GM18519 (cell line): ENCODE measurements around the gene DENND2A.
"Not testable (repeated sequence)": the region's sequence is repeated elsewhere in the genome, so short reads cannot be mapped to it uniquely, and the experiment has no call there.

Source experiments
- ATAC-seq: cut with Tn5 transposase; IDR thresholded peaks from one replicate; pipeline ENCODE4 v1.9.1; 2021; ENCODE audit warnings: mild to moderate bottlenecking, moderate library complexity; ENCODE audit not compliant: unreplicated experiment, low FRiP score

The DENND2A gene

DNA sequence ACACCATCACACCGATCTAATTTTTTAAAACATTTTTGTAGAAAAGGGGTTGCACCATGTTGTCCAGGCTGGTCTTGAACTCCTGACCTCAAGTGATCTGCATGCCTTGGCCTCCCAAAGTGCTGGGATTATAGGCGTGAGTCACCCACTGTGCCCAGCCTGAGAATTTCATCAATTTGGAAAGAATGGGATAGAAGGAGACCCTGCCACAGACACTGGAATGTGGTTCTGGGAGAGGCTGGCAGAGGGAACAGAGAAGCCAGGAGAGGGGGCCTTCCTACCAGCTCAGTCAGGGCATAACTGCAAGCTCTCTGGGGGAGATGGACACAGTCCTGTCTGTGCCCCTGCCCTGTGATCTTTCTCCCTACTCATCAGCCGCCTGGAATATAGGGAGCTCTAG is 119.2 kb downstream of the DENND2A start:
- no peak for ATAC-seq

DNA sequence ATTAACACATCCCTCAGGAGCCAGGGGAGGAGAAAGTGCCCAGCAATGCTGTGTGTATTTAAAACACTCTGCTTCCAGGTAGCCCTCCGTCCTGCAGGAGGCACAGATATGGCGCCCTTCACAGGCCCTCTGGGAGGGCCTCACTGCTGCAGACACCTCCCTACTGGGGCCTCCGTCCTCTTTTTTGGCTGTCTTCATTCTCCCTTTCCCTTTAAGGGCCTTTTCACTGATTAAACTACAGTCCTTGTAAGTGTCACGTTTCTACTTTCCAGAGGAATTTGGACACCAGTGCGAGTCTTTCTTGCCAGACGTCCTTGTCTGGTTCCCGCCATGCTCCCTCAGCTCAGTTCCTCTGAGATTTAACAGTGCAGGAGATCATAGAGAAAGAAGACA is 121.6 kb downstream of the DENND2A start:
- no peak for ATAC-seq

DNA sequence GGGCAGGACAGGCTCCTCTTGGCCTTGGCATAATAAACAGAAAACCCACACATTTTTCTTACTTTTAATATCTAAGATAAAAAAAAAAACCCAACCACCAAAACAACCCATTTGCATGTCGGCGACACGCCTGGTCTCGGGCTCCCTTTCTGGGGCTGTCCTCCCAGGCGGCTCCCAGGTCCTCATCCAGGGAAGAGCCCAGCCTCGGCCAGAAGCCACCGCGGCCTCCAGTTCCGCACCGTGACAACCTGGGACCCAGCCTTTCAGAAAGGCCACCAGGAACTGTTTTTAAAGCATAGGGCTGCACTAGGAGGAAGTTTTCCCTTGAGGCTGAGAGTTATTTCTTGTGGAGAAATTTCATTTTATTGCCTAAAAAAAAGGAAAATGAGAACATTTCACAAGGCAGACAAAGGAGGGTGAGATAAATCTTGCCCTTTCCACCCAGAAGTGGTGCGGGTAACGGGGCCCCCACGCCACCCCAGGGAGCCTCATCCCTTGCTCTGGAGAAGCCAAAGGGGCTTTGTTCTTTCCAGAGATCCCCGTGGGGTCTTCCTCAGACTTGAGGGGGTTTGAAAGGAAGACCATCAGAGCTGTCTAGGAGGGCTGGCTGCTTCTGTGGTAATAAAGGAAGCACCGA is 122.1 kb downstream of the DENND2A start:
- no peak for ATAC-seq

DNA sequence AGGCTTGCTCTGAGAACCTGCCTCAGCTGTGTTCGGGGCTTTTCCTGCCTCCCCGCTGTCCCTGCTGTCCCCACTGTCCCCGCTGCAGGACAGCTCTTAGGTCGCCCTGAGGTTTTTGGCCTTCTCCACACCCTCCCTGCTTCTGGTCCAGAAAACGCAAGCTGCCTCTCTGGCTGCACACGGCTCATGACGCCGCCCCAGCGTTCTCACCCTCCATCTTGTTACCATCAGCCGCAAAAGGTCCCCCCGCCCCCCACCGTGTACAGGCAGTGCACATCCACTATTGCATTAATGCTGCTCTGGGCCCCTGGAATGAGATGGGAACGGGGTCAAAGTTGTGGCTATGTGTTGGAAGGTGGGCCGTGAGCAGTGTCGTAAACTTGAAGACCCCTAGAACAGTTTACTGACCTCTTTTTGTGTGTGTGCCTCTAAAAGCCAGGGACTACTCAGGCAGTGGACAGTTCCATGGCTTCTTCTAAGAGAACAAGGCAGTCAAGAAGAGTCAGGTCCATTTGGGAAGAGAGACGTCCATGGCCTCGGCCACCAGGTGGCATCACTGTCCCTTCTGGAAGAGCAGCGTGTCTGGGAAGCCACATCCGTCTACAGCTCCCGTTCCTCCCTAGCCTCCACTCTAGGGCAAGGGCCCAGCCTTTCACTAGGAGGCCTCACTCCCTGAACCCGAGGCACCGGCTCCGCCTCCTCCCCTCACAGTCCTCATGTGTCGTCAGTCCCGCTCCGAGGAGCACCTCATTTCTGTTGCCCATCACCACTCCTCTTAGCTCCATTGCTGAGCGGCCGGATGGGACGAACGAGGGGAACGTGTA is 122.9 kb downstream of the DENND2A start:
- ATAC-seq: no peak

DNA sequence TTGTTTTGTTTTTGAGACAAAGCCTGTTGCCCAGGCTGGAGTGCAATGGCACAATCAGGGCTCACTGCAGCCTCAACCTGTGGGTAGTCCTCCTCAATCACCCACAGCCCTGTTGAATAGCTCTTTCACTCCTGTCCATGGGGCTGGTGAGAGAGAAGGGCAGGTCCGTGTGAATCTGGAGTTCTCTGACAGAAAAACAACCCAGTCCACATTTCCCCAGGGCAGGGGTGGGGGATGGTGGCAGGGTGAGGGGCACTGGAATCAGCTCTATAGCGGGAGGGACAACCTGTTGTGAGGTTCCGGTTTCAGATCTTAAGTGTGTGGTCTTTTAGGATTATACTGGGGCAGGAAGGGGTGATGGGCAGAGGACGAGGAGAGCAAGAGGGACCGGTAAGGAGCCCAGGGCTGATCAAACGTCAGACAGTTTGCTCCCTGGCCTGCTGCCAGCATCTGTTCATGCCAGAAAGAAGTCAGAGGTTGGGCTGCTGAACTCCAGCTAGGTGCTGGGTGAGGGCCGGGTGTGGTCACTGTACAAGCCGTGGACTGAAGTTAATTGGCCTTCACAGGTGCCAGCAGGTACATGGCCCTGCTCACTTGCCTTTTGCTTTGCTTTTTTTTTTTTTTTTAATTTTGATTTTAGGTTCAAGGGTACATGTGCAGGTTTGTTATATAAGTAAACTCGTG is 128.2 kb downstream of the DENND2A start:
- ATAC-seq: no peak

DNA sequence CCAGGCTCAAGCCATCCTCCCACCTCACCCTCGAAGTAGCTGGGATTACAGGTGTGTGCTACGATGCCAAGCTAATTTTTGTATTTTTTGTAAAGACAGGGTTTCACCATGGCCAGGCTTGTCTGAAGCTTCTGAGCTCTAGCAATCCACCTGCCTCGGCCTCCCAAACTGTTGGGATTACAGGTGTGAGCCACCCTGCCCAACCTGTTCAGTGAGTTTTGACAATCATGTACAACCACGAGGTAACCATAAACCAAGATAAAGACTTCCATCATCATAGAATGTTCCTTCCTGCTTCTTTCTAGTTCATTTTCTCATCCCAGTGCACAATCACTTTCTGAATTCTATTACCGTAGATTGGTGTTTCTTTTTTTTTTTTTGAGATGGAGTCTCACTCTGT is 130.8 kb downstream of the DENND2A start:
- ATAC-seq: no peak

DNA sequence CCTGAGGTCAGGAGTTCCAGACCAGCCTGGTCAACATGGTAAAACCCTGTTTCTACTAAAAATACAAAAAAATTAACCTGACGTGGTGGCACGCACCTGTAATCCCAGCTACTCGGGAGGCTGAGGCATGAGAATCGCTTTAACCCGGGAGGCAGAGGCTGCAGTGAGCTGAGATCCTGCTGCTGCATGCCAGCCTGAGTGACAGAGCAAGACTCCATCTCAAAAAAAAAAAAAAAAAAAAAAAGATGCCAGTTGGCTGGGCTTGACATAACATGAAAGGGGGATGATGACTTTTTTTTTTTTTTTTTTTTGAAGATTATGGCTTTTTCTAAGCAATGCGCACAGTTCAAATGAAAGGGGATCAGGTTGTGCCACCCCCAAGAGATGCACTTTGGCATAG is 133.1 kb downstream of the DENND2A start:
- not testable (repeated sequence) for ATAC-seq

DNA sequence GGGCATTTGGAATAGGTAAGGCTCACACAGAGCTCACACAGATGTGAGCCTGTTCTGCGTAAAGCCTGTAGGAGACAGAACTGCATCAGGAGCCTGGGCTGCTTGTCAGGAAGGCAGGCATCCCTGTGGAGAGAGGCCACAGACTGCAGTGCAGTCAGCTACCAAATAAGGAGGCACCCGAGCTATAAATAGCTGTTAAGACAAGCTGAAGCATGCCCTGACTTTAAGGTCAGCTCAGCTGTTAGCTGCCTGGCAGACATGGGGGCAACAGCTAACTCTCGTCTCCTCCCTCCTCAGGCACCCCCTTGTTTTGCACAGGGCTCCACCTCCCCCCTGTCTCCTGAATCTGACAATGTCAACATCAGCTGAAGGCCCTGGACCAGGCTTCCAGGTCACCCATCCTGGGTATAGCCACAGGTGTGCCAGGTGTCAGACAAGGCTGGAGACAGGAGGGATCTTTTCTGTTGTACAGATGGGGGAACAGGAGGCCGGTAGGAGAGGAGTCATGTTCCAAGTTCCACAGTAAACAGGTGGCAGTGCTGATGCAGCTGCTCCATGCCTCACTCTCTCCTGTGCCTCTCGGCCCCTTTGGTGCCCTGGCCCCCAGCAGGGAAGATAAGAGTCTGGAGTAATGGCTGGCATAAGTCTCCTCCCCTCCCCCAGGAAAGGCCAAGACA is 133.7 kb downstream of the DENND2A start:
- no peak for ATAC-seq

DNA sequence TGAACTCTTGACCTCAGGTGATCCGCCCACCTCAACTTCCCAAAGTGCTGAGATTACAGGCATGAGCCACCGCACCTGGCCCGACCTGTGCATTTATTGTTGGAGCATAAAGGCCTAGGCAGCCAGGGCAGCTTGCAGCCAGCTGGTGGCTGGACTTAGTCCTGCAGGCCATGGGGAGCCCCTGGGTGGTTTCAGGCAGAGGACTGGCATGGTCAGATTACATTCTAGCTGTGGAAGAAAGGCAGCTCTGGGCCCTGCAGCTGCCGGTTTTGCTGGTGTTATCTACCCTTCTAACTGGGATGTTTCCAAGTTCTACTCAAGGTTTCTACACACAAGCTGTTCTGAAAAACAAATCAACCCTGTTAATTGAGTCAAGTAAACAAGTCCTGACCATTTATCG is 138.6 kb downstream of the DENND2A start:
- ATAC-seq: no peak

DNA sequence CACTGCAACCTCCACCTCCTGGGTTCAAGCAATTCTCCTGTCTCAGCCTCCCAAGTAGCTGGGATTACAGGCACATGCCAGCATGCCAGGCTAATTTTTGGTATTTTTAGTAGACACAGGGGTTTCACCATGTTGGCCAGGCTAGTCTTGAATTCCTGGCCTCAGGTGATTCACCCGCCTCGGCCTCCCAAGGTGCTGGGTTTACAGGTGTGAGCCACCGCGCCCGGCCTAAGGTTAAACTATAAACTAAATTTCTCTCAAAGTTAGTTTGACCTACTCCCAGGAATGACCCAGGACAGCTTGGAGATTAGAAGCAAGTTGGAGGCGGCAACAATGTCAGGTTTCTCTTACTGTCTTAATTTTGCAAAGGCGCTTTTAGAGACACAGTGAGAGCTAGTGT is 142.8 kb downstream of the DENND2A start:
- not testable (repeated sequence) for ATAC-seq

DNA sequence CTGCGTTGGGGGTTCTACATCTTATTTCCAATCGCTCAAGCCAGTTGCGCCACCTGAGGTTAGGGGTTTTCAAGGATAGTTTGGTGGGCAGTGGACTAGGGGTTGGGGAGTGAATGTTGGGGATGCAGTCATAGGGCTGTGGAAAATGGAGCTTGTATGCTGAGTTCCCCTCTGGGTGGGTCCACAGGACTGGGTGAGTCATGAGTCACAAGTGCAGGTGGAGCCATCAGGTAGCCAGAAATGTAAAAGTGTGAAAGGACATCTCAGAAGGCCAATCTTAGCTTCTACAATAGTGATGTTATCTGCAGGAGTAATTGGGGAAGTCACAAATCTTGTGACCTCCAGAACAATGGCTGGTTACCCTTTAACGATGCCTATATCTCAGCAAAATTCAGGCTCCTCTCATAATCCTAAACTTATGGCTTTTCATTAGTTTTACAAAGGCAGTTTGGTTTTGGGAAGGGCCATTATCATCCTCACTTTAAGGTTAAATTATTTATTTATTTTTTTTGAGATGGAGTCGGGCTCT is 143.3 kb downstream of the DENND2A start:
- ATAC-seq: no peak

DNA sequence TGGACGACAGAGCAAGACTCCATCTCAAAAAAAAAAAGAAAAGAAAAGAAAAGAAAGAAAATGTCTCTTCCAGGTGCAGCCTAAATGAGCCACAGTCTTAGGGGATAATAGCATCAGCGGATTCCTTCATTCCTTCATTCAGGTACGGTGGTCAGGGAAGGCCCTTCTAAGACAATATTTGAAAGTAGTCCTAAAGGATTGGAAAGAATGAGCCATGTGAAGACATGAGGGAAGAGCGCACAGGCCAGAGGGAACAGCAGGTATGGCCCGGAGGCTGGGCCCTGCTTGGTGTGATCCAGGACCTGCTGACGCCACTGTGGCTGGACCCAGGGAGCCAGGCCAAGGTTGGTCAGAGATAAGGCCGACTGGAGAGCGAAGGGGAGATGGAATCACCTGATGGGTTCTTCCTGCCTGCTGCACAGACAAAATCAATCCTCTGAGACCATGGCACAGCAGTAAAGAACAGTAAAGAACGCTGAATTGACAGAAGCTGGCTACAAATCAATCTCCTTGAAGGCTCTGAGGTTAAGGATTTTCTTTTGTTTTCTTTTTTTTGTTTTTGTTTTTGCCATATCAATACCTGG is 145.0 kb downstream of the DENND2A start:
- ATAC-seq: no peak

DNA sequence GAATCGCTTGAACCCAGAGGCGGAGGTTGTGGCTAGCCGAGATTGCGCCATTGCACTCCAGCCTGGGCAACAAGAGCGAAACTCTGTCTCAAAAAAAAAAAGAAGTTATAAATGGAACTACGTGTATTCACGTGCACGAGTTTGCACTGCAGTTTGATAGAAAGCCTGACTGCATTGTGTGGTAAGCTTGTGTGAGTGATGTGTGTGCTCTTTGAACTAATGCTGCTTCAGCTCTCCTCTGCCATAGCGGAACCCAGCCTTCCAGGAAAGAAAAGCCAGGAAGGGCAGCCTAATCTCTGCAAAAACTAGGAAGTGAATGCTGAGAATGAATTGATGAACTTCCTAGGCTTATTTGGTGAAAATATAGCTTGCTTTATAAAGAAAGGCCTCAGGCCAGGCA is 145.7 kb downstream of the DENND2A start:
- no peak for ATAC-seq

DNA sequence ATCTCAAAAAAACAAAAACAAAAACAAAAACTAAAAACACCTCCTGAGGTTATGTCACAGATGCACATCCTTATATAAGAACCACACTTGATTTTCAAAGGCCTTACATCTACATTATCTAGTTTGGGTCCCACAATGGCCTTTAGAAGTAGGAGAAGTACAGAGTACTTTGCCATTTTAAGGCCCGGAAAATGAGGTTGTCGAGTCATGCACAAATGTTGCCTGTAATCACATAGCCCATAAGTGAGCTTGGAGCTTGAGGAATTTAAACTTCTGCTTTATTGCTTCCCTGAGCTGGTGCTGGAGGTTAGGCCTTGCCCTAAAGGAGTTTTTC is 151.6 kb downstream of the DENND2A start:
- ATAC-seq: no peak

DNA sequence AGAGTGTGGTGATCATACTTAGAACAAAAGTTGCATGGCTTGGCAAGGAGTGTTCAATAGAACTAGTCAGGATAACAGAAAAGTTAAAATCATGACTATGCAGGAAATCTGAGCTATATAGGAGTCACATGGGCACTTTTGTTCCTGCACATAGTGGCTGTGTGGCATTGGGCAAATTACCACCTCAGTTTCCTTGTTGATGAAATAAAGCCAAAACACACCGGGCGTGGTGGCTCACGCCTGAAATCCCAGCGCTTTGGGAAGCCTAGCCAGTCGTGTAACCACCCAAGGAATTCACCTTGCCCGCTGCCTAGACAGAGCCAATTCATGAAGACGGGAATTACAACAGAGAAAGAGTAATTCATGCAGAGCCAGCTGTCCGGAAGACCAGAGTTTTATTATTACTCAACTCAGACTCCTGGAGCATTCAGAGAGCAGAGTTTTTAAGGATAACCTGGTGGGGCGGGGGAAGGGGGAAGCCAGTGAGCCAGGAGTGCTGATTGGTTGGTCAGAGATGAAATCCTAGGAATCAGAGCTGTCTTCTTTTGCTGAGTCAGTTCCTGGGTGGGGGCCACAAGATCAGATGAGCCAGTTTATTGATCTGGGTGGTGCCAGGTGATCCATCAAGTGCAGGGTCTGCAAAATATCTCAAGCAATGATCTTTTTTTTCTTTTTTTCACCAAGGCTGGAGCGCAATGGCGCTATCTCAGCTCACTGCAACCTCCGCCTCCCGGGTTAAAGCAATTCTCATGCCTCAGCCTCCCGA is 154.9 kb downstream of the DENND2A start:
- ATAC-seq: no peak

DNA sequence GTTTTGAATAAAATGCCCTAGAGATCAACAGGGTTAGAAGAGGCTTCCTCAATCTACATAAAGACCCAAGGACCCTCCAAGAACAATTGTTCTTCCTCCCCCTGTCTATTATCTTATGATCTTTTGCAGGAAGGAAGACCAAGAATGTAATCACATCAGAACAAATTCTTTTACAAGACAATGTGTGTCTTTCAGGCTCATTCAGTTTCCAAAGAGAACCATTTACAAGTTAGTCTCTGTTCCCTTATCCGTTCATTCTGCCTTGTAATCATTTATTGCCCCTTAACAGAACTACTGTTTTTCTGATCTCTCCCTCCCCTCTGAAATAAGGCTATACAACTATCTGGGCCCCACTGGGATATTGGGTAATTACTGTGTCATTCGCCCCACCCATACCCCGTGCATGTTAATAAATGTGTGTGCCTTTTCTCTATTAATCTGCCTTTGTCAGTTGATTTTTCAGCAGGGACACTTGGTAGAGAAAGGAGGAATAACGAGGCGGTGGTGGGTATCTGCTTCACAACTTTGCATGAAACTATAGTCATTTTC is 155.6 kb downstream of the DENND2A start:
- no peak for ATAC-seq

DNA sequence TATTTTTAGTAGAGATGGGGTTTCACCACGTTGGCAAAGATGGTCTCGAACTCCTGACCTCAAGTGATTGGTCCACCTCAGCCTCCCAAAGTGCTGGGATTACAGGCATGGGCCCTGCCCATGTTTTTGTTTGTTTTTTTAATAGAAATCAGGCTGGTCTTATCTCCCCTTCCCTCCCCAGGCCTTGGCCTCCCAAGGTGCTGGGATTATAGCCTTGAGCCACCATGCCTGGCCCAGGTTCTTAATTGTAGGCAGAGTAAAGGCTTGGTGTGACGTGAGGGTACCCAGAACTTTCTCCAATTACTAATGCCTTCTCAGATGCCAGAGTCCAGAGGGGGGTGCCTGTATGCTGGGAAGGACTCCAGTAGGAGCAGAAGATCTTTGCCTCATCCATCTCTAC is 156.1 kb downstream of the DENND2A start:
- ATAC-seq: no peak

DNA sequence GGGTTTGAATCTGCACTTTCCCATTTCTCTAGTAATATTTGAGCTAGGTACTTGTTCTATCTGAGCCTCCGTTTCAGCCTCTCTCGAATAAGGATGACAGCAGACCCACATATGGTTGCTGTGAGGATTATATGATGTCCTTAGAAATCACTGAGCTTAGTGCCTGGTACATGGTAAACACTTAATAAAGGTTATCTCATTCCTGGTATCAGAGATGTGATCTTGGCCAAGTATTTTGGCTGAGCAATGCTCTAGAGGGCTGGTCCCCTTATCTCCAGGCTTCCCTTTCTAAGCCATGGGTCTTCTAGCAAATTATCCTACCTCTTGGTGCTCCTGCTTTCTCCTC is 160.9 kb downstream of the DENND2A start:
- no peak for ATAC-seq

DNA sequence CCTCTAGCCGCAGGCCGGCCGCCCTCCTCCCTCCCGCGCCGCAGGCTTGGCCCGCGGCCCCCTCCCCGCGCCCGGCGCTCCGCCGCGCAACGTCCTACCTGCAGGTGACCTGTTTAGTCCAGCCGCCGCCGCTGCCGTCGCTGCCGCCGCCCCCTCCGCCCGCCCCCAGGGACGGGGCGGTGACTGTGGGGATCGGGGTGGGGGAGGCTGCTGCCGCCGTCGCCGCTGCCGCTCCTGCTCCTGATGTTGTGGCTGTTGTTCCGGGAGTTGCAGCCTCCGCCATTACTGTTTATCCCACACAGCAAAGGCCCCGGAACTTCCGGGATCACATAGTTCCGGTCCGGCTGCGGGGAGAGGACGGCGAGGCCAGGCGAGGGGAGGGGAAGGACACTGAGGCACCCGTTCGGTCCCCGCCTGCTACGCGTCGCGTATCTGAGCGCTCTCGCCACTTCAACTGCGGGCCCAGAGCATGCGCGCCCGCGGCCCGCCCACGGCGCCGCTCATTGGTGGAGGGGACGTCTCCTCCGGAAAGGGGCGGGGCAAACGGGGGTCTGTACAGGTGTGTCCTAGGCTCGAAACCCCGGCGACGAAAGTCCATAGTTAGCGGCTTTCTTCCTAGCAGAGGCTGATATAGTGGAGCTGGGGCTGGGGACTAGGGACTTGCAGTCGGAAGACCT is 161.4 kb downstream of the DENND2A start, which contains the start of gene MKRN1:
Gene MKRN1 (minus strand): TSS at position 444 of the 677 bp plus-strand sequence. CDS start 161 bp downstream, at position 283.
- peak; percentile 91 for ATAC-seq
